Raji (cell line): Measurements from ENCODE around the gene PROP1.

Experiments
- POLR2A ChIP-seq: IDR thresholded peaks from 2 replicates; pipeline ENCODE4 v1.6.1; 2011; ENCODE audit warnings: low read depth, low read length, control low read depth; ENCODE audit not compliant: insufficient read depth

The PROP1 gene

DNA sequence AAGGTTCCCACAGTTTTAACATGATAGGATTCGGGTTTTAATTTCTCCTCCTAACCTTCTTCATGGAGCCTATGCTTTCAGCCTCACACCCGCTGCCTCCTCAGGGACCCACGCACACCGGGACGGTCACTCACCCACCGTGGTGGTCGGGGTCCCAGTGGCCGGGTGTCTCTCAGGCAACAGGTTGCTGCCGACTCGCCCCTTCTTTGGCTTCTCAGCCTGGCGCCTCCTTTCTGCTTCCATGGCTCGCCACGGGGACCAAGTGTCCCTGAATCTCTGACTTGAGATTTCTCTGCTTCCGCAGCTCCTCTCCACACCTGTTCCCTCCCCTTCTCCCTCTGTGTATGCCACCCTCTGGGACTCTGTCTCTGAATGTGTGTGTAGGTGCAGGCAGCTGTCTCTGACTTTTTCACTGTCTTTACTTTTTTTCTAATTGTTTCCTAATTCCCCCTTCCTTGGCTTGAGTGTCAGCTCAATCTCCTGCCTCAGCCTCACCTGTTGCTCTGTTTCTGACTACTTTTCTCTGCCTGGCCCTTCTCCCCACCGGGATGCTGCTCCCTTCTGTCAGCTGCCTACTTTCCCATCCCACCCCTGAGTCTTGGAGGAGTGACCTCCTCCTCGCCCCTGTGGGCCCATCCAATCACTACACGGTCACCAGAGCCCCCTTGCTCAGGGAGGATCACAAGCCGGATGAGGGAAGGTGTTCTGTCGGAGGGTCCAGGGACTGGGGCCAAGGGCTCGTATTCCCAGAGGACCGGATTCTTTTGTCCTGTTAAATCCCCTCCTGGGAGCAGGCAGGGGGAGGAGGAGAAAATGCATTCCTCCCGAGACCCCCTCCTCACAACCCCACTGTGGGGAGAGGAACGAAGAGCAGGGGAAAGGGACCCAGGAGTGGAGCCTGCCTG, at the start of gene PROP1:
TSS of gene PROP1 (minus strand) at position 552 of the 905 bp plus-strand sequence. CDS start at position 243, 309 bp downstream.
- no peak for TF ChIP-seq POLR2A

DNA sequence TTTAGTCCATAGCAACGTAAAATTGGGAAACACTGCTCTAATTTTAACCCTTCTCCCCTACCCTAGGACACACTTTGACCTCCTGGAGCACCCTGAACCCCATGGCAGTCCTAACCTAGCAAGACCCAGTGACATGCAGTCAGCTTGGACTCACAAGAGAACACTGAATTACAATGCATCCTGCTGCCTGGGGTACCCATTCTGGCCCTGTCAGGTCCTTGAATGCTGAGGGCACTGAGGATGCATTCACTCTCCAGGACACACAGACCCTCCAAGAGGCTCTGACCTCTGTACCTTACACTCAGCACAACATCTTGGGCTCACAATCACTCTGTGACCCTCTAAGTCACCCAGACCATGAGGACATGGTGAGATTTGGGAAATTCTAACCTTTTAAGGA, 1.8 kb upstream of the PROP1 start:
- no peak for TF ChIP-seq POLR2A

DNA sequence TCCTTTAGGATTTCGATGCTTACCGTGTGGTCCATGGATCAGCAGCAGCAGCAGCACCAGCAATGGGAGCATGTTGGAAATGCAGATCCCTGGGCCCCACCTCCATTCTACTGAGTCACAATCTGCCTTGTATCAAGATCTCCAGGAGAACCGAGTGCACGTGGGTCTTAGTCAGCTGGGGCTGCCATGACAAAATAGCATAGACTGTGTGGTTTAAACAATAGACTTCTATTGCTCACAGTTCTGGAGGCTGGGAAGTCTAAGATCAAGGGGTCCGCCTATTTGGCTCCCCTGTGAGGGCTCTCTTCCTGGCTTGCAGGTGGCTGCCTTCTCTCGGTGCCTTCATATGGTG, 1.3 kb upstream of the PROP1 start:
- TF ChIP-seq POLR2A = no peak

DNA sequence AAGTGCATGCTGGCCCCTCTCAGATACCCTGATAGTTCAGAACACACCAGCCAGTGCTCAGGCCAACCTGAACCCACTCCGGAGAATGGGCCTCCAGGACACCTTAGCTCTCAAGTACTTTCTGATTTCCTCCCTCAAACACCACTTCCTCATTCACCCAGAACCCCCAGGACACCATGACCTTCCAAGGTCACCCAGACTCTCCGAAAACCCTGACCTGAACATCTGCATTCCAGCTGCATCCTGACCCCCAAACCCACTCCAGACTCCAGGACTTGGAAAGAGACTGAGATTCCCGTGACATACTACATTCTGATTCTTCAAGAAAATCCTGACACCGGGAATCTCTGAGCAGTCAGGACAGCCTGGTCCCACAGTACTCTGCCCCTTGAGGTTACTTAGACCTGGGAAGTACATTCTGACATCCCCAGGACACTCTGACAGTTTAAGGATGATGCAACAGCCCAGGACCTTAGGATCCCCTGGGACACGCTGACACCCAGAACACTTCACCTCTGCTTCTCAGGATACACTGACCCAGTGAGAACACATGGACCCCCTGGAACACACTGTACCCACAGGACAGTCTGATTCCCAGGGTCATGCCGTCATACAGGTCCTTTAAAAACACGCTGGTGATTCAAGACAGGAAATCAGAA, 747 bp upstream of the PROP1 start:
- TF ChIP-seq POLR2A = no peak

DNA sequence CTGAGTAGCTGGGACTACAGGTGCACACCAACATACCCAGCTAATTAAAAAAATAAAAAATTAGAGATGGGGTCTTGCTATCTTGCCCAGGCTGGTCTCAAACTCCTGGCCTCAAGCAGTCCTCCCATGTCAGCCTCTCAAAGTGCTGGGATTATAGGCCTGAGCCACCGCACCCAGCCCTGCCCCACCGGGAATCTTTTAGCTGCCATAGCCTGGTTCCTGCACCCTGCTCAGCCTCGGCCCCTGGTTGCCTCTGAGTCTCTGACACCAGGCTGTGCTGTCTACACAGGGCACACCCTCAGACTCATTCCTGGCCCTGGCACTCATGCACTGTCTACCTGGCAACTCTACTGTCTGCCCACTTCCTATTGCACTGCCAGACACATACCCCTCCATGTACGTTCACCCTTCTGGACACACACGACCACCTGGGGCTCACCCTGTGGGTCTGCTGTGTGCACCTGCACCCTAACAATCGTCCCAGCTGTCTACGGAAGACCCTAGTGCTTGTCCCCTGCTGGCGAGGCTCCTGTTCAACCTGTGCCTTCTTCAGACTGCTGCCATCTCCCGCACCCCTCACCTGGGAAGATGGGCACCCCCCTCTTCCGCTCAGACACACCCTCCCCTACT, 1.4 kb downstream of the PROP1 start:
- TF ChIP-seq POLR2A = no peak

DNA sequence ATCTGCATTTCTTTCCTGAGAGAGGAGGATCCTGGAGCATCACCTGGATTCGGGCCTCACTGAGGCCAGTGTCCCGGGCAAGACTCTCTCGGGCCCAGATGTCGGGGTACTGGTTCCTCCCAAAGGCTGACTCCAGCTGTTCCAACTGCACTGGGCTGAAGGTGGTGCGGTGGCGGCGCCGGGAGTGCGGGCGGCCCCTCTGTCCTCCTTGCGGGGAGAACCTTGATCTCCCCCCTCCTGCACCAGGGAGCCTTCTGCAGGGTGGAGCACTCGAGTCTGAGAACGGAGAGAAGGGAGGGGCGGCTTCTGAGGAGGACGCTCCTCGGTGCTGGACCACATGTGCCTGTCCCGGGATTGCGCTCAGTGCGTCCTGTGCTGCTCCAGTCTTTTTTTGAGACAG, 2.0 kb downstream of the PROP1 start:
- TF ChIP-seq POLR2A = no peak

DNA sequence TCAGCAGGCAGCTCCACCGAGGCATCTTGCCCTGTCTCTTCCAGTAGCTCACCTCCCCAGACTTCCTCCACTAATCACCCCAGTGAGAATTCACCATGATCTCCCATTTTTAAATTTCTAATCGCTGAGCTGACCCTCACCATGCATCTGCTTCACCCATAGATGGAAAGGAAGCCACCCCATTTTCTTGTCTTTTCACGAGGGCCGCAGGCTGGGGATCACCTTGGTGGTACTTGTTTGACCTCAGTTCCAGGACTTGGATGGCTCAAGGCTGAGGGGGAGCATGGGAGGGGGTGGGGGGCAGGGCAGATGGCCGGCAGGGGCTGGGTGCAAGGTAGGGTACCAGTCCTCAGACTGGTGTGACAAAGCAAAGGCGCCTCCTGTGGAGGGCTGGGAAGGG, 3.6 kb downstream of the PROP1 start:
- TF ChIP-seq POLR2A = no peak

DNA sequence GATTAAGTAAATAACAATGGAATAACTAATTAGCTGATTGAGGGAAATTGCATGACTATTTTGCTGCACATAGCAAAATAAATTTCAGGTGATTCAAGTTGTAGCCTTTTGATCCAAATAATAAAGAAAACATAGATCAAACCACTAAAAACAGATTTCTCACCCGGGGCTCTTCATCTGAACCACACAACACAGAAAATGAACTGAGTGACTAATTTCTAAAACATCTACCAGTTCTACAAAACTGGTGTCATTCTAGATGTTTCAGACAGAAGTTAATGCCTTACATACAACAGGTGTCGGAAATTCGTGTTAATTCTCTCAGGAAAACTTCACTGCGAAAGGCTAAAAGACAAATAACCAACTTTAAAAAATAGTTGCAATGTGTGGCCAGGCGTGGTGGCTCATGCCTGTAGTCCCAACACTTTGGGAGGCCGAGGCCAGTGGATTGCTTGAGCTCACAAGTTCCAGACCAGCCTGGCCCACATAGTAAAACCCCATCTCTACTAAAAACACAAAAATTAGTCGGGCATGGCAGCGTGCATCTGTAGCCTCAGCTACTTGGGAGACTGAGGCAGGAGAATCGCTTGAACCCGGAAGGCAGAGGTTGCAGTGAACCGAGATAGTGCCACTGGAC, 6.9 kb downstream of the PROP1 start:
- TF ChIP-seq POLR2A = no peak

DNA sequence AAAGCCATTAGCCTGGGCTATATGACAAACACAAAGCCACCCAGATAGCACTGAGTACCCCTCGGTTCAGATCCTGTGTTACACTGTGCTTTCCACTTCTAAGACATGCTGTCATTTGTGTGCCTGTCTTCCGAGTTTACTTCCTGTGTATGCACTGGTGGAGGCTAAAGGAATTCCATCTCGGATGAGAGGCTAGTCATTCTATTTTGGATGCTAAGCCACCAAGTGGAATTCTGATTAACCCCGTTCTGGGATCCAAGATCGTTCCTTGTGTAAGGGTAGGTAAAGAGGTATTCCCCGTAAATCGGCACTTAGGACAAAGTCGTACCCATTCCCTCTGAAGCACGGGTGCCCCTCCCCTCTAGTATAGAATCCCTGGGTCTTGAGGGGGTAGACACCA, 8.7 kb downstream of the PROP1 start:
- TF ChIP-seq POLR2A = no peak

DNA sequence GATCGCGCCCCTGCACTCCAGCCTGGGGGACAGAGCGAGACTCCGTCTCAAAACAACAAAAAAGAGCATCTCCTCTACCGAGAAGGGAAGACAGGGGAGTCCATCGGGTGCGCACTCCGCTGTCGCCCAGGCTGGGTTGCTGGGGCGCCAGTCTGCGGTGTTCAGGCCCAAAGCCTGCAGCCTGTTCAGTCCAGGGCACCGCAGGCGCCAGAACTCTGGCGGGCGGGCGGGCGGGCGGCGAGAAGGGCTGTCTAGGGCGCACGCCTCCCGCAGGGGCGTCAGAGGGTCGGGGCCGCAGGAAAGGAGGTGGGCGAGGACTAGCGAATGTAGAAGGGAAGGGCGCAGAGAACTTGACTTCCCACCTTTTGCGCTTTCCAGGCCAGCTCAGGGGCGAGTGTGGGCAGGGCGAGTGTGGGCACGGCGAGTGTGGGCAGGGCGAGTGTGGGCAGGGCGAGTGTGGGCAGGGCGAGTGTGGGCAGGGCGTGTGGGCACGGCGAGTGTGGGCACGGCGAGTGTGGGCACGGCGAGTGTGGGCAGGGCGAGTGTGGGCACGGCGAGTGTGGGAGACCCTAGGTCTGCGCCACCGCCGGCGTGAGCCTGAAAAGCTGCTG, 10.5 kb downstream of the PROP1 start:
- TF ChIP-seq POLR2A = no peak

DNA sequence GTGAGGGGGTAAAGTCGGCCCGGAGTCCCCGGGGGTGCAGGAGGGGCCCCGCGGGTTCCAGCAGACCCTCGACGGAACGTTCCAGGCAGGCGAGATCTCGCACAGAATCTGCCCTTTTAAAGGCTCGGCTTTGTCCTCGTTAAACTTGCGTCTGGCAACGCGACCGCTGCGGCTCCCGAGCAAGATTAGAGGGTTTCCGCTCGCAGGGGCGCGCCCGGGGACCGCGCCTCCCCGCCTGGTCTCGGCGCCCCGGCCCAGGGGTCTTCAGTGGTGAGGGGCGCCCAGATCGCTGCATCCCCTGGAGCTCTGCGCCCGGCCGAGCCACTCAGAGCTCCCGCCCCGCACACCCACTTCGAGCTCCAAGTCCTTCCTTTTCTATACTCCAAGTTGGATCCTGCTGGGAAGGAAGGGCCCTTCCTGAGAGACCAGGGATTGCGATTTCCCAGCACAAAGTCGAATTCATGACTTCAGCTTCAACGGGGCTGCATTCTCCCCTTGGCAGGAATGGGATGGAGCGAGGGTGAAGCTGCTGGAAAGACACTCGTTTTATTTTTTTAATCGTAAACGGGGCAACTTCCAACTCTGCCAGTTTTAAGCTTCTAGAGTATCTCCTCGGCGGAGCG, 11.3 kb downstream of the PROP1 start:
- TF ChIP-seq POLR2A = no peak

DNA sequence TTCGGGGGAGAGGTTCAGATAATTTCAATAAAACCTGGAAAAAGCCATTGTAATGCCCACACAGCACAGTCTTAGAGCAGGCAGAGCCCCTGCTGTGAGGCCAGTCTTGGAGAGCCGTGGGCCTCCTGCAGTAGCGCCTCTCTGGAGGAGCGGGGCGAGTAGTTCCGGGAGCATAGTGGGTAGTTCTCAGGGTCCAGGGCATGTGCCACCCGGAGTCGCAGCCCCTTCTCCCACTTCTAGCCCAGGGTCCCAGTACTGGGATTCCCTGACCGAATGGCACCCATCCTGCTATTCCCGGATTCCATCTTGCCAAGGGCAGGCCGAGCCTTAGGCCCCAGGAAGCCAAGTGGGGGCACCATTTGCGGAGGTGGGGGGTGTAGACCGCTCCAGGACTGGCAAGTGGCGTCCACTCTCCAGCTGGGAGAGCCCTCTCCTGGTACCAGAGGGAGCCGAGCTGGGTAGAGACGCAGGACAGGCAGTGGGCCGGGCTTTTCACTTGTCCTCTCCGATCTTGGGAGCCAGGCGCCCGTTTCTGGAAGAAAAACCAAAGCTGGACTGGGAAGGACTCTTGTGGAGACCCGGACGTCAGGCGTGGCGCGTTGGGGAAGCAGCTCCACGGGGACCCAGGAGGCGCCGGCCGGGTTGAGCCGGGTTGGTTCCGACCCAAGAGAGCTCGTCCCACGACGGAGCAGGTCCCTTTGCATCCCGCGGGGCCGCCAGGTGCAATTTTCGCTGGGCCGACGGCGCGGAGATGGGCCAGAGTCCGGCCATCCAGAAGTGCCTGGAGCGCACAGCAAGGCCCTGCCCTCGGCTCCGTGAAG, 12.1 kb downstream of the PROP1 start:
- TF ChIP-seq POLR2A = no peak

DNA sequence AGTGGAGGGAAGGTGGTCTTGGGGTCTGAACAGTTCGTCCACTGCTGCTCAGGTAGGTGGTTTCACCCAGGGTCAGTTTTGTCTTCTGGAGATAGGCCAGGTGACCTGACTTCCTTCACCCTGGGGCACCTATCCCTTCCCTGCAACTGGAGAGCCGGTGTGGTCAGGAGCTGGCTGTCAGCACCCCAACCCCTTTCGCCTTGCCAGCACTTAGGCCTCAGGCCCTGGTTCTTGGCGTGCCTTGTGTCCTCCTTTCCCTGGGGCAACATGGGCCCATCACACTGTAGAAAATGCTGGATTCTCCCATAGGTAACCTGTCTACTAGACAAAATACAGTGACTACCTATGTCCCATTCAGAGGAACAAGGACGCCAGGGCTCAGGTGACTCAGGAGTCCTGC, 13.1 kb downstream of the PROP1 start:
- no peak for TF ChIP-seq POLR2A
